ENCODE results near the gene CELF2.

CELF2 gene

DNA sequence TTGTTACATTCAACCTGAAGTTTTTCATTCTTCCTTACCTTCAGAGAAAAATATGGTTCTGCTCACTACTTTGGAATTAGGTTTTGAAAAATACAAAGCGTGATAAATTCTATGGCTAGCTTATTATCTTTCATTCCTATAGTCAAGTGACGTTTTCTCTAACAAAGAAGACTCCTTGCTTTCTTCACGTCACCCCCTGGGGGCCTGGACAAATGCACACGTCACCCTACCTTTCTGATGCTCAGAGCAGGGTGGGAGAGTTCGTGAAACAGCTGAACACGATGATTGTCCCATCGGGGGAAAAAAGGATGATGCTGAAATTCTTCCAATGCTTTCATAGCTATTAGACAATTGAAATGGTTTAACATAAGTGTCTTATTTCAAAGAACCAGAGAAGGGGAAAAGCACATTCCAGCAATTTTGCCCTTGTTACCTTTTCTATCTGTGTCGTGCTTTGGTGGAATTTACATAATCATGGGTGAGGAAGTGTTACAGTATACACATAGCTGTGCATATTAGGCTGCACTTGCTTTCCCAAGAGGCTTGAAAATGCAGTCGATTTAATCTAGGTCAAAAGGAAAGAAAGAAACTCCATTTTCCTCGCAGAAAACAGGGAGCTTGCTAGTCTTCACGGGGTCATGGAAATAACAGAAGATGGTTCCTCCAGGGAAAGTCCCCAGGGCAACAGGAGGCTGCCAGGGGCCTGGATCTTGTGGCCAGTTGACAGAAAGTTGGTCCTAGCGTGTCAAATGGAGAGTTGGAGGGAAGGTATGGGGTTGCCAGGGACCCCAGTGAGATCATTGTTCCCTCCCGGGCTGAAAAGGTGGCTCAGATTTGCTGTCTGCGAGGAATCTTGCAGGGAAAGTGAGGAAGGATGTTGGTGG is 189.2 kb downstream of the CELF2 start:
- Histone ChIP-seq H3K27ac (ENCODE audit: low read depth, low read length) (no peak overlapping the region), H3K4me3 (ENCODE audit: low read depth, low read length) (no peak overlapping the region), H3K36me3 (ENCODE audit: control insufficient read depth, insufficient read depth, low read length) (no peaks in the 10 kb centered on the region), H3K27me3 (ENCODE audit: control insufficient read depth, insufficient read depth, low read length) (no peaks in the 10 kb centered on the region), H3K9ac (ENCODE audit: low read length) (no peak overlapping the region), H3K4me1 (ENCODE audit: control insufficient read depth, insufficient read depth, low read length) (peaks cover 19% of the 10 kb centered on the region), H3K9me3 (ENCODE audit: control insufficient read depth, insufficient read depth, low read depth, low read length) (no peaks in the 10 kb centered on the region)

DNA sequence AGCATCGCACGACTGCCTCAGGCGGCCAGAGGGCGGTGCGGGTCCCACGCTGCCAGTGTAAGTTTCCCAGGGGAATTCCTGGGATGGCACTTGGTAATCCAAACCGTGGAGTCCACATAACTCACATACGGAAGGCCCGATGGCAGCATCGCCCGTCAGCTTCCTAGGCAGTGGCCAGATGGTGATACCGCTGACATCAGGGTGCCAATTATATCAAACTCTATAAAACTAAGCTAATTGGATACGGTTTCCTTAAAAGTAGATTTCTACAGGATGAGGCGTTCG is 189.8 kb downstream of the CELF2 start:
- Histone ChIP-seq H3K9me3 (ENCODE audit: control insufficient read depth, insufficient read depth, low read depth, low read length) (no peaks in the 10 kb centered on the region), H3K9ac (ENCODE audit: low read length) (no peak overlapping the region), H3K4me3 (ENCODE audit: low read depth, low read length) (no peak overlapping the region), H3K27ac (ENCODE audit: low read depth, low read length) (no peak overlapping the region), H3K36me3 (ENCODE audit: control insufficient read depth, insufficient read depth, low read length) (no peaks in the 10 kb centered on the region), H3K27me3 (ENCODE audit: control insufficient read depth, insufficient read depth, low read length) (no peaks in the 10 kb centered on the region), H3K4me1 (ENCODE audit: control insufficient read depth, insufficient read depth, low read length) (peaks cover 19% of the 10 kb centered on the region)

DNA sequence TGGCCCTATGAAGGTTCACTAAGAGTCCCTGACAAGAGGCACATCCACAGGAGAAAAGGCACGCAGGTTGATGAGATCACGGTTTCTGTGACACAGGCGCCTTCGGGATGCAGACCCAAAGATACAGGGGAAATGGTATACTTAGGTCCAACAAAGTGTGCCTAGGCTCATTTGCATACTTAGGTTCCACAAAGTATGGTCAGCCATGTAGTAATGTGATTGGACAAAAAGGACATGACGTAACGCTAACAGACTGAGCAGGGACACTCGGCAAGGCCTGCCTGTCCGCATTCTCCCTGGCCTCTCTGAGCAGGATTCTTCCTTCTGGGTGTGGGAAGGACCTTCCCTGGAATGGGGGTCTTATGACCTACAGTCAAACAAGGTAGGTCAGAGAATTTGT is 190.6 kb downstream of the CELF2 start:
- H3K4me3 ChIP-seq (ENCODE audit: low read depth, low read length), result no peak overlapping the region
- H3K9me3 ChIP-seq (ENCODE audit: control insufficient read depth, insufficient read depth, low read depth, low read length), result no peaks in the 10 kb centered on the region
- no peak overlapping the region for H3K27ac ChIP-seq (ENCODE audit: low read depth, low read length)
- no peak overlapping the region for H3K9ac ChIP-seq (ENCODE audit: low read length)
- H3K4me1 ChIP-seq (ENCODE audit: control insufficient read depth, insufficient read depth, low read length), result peaks cover 19% of the 10 kb centered on the region
- H3K36me3 ChIP-seq (ENCODE audit: control insufficient read depth, insufficient read depth, low read length), result no peaks in the 10 kb centered on the region
- H3K27me3 ChIP-seq (ENCODE audit: control insufficient read depth, insufficient read depth, low read length), result no peaks in the 10 kb centered on the region

DNA sequence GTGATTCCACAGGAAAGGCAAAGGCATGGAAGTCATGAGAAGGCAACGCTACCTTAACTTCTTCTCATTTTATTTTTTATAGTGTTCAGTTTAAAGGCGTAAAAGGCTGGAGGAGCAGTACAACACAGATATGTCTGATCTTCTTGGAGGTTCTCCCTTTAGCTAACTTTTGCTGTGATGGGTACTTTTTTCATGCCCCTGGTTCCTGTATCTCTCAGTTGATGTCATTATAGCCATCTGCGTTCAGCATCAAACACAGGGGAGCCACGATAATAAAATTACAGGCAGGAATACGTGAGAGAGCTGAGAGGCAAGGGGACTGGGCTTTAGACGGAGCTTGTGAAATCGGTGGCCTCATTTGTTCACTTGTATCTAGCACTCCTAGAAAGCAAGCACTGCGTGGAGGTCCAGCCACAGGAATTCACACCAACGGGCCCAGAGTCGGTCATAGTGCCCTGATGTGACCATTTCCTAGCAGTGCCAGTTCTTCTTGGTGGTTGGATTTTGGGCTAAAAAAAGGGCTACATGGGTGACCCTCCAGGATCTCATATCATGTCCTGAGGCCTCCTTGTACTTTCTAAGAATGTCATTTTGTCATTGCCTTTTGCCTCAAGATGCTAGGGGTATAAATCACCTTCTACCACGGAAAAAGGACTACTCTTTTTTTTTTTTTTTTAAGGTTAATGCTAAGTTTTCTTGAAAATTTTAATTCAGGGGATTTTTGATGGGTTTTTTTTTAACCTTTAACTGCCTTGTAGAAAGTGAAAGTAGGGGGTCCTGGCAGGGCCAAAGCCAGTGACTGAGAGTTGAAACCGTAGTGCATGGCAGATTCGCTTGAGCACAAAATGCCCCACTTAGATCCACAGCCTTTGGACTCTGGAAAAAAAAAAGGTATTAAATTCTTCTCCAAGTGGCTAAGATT is 191.5 kb downstream of the CELF2 start:
- H3K27ac ChIP-seq (ENCODE audit: low read depth, low read length), result no peak overlapping the region
- no peak overlapping the region for H3K9ac ChIP-seq (ENCODE audit: low read length)
- H3K27me3 ChIP-seq (ENCODE audit: control insufficient read depth, insufficient read depth, low read length), result no peaks in the 10 kb centered on the region
- no peak overlapping the region for H3K4me3 ChIP-seq (ENCODE audit: low read depth, low read length)
- no peaks in the 10 kb centered on the region for H3K9me3 ChIP-seq (ENCODE audit: control insufficient read depth, insufficient read depth, low read depth, low read length)
- peaks cover 18% of the 10 kb centered on the region for H3K4me1 ChIP-seq (ENCODE audit: control insufficient read depth, insufficient read depth, low read length)
- no peaks in the 10 kb centered on the region for H3K36me3 ChIP-seq (ENCODE audit: control insufficient read depth, insufficient read depth, low read length)

DNA sequence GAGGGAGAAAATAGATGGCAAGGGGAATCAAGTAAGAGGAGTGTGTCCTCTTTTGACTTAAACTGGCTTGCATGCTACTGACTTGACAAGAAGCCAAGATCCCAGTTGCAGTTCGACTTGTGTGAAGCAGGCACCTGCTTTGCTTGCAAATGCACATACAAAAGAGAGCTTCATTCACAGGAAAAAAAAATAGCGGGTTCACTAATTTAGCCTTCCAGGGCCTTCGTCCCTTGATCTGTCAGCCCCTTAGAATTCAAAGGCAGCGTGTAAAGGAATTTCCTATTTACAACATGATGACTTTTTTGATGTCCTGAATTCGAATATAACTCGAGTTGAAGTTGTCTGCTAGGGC is 192.1 kb downstream of the CELF2 start:
- no peaks in the 10 kb centered on the region for H3K27me3 ChIP-seq (ENCODE audit: control insufficient read depth, insufficient read depth, low read length)
- H3K4me3 ChIP-seq (ENCODE audit: low read depth, low read length), result no peak overlapping the region
- no peak overlapping the region for H3K27ac ChIP-seq (ENCODE audit: low read depth, low read length)
- no peak overlapping the region for H3K9ac ChIP-seq (ENCODE audit: low read length)
- H3K36me3 ChIP-seq (ENCODE audit: control insufficient read depth, insufficient read depth, low read length), result no peaks in the 10 kb centered on the region
- no peaks in the 10 kb centered on the region for H3K9me3 ChIP-seq (ENCODE audit: control insufficient read depth, insufficient read depth, low read depth, low read length)
- H3K4me1 ChIP-seq (ENCODE audit: control insufficient read depth, insufficient read depth, low read length), result peaks cover 12% of the 10 kb centered on the region

DNA sequence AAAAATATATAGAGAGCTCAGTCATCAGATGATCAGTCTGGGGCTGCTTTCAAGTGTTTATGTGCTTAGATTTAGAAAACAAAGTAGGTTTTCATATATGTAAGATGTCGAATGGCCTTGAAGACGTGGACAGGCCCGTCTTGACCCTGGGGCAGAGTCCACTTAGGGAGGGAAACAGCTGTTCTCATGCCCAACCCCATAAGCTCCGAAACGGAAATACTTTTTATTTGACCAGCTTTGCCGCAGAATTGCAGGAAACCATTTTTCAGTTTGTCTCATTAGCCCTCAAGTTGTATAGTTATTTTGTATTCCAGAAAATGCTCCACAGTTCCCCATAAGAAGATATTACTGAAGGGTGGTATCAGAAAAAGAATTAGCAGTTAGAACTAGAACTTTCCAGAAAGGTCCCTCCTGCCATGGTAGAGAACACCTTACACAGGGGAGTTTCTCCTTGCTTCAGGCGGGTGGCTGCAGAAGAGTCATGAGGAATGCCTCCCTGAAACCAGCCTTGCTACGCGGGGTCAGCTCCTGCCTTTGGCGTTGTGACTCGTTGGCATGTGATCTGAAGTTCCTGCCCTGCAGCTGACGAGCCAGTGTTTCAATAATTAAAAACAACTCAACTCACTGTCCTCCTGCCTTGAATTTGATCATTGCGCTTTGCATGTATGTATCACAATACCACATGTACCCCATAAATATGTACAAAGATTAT is 192.7 kb downstream of the CELF2 start:
- Histone ChIP-seq H3K4me3 (ENCODE audit: low read depth, low read length) (no peak overlapping the region), H3K27ac (ENCODE audit: low read depth, low read length) (no peak overlapping the region), H3K9ac (ENCODE audit: low read length) (no peak overlapping the region), H3K9me3 (ENCODE audit: control insufficient read depth, insufficient read depth, low read depth, low read length) (no peaks in the 10 kb centered on the region), H3K36me3 (ENCODE audit: control insufficient read depth, insufficient read depth, low read length) (no peaks in the 10 kb centered on the region), H3K27me3 (ENCODE audit: control insufficient read depth, insufficient read depth, low read length) (no peaks in the 10 kb centered on the region), H3K4me1 (ENCODE audit: control insufficient read depth, insufficient read depth, low read length) (peaks cover 6% of the 10 kb centered on the region; the same call in 1 of the 2 replicates)

DNA sequence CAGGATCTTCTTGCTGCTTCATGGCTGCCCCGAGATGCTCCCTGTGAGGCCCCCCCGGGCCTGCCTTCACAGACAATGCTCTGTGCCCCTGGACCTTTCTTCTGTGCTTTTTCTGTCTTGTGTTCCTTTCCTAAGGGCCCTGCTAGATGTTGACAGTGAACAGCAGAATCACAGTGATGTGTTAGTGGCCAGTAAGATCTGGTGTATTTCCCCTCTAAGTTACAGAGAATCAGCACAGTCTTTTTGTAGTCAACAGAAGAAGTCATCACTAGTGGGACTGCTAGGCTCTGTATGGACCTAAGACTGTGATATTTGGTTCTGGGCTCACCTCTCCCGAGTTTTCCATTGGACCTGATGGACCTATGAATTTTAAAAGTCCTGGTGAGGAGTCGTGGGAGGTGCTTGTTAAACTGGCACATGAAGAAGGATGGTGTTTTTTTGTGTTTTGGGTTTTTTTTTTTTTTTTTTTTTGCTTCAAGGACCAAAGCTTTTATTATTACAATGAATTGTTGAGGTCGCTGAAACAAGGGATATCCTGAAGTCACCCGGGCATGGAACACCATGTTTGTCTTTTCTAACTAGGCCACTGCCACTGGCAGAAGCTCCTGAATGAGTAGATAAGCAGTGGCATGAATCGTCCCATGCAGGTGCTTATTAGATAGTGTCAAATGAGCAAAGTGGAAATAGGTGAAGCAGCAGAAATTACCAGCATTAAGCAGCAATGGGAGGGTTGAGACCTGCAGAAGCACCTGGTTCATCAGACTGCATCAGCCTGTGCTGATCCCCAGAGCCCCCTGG is 194.8 kb downstream of the CELF2 start:
- H3K27ac ChIP-seq (ENCODE audit: low read depth, low read length), result no peak overlapping the region
- H3K9me3 ChIP-seq (ENCODE audit: control insufficient read depth, insufficient read depth, low read depth, low read length), result no peaks in the 10 kb centered on the region
- H3K4me1 ChIP-seq (ENCODE audit: control insufficient read depth, insufficient read depth, low read length), result no peaks in the 10 kb centered on the region
- H3K36me3 ChIP-seq (ENCODE audit: control insufficient read depth, insufficient read depth, low read length), result no peaks in the 10 kb centered on the region
- no peaks in the 10 kb centered on the region for H3K27me3 ChIP-seq (ENCODE audit: control insufficient read depth, insufficient read depth, low read length)
- H3K4me3 ChIP-seq (ENCODE audit: low read depth, low read length), result no peak overlapping the region
- no peak overlapping the region for H3K9ac ChIP-seq (ENCODE audit: low read length)

DNA sequence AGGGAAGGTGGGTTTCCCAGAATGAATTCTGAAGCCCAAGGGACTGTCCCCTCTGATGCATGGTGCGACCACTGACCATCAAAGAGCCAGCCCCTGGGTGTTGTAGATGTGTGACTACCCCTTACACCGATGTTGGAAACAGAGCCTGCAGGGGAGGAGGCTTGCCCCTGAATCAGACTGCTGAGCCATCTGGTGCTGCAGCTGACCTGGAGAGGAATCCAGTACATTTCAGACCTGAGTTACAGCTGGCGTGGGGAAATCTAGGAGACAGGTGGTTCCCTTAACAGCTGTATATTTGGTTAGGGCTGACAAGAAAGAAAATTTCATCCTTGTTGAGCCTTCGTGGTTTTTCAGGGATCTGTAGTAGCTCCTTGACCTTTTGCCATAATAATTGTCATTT is 195.5 kb downstream of the CELF2 start:
- H3K27ac ChIP-seq (ENCODE audit: low read depth, low read length), result no peak overlapping the region
- H3K4me1 ChIP-seq (ENCODE audit: control insufficient read depth, insufficient read depth, low read length), result no peaks in the 10 kb centered on the region
- H3K9ac ChIP-seq (ENCODE audit: low read length), result no peak overlapping the region
- no peaks in the 10 kb centered on the region for H3K27me3 ChIP-seq (ENCODE audit: control insufficient read depth, insufficient read depth, low read length)
- no peaks in the 10 kb centered on the region for H3K36me3 ChIP-seq (ENCODE audit: control insufficient read depth, insufficient read depth, low read length)
- H3K9me3 ChIP-seq (ENCODE audit: control insufficient read depth, insufficient read depth, low read depth, low read length), result no peaks in the 10 kb centered on the region
- no peak overlapping the region for H3K4me3 ChIP-seq (ENCODE audit: low read depth, low read length)

DNA sequence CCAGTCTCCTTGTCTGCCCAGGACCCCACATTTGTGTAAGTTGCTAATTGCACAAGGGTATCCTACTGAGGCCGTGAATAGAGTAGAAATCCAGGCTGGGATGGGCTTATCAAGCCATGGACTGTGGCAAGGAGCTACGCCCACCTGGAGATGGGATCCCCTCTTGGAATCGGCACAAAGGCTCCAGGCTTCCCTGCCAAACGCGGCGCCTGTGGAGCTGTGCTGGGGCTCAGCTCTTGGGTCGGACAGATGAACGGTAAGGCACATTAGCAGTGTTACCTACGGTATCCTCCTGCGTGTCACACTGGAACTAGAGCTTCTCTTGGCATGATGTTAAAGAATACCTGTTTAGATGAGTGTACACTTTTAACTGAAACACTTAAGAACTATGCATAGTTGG is 196.7 kb downstream of the CELF2 start:
- Histone ChIP-seq H3K36me3 (ENCODE audit: control insufficient read depth, insufficient read depth, low read length) (no peaks in the 10 kb centered on the region), H3K27me3 (ENCODE audit: control insufficient read depth, insufficient read depth, low read length) (no peaks in the 10 kb centered on the region), H3K27ac (ENCODE audit: low read depth, low read length) (no peak overlapping the region), H3K9me3 (ENCODE audit: control insufficient read depth, insufficient read depth, low read depth, low read length) (no peaks in the 10 kb centered on the region), H3K4me1 (ENCODE audit: control insufficient read depth, insufficient read depth, low read length) (no peaks in the 10 kb centered on the region), H3K4me3 (ENCODE audit: low read depth, low read length) (no peak overlapping the region), H3K9ac (ENCODE audit: low read length) (no peak overlapping the region)

DNA sequence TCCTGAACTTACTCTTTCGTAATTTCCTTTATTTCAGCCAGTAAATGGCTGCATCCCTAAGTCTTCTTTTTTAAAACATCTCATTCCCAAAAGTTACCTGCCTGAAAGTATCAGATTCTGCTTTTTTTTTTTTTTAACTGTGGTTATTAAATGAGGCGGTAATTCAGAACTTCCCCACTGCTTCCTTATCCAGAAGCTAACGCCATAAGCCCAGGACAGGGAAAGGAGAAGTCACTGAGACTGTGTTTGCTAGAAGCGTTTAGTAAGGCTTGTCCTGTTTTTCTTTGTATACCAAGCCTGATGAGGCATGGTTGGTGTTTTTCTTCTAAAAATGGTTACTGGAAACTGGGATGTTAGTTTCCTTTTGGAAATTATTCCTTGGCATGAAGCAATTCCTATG is 197.8 kb downstream of the CELF2 start:
- no peak overlapping the region for H3K27ac ChIP-seq (ENCODE audit: low read depth, low read length)
- no peaks in the 10 kb centered on the region for H3K36me3 ChIP-seq (ENCODE audit: control insufficient read depth, insufficient read depth, low read length)
- no peak overlapping the region for H3K4me3 ChIP-seq (ENCODE audit: low read depth, low read length)
- H3K27me3 ChIP-seq (ENCODE audit: control insufficient read depth, insufficient read depth, low read length), result no peaks in the 10 kb centered on the region
- H3K9me3 ChIP-seq (ENCODE audit: control insufficient read depth, insufficient read depth, low read depth, low read length), result no peaks in the 10 kb centered on the region
- H3K4me1 ChIP-seq (ENCODE audit: control insufficient read depth, insufficient read depth, low read length), result no peaks in the 10 kb centered on the region
- no peak overlapping the region for H3K9ac ChIP-seq (ENCODE audit: low read length)

All from HUES6 (cell line).